ENCODE measurements around the gene AZI2.

Gene AZI2

GRCh38 chr3:28294667-28295413 lies 53.8 kb downstream of the AZI2 start:
- H3K4me3 ChIP-seq (ENCODE audit: low read depth, low read length), result peak overlapping the region; percentile 28
- TF ChIP-seq CTCF (conservative IDR thresholded peaks at IDR 0.05; ENCODE audit: low read depth, low read length), result no peak

GRCh38 chr3:28292622-28293021 lies 56.0 kb downstream of the AZI2 start:
- no peak for TF ChIP-seq CTCF (conservative IDR thresholded peaks at IDR 0.05; ENCODE audit: low read depth, low read length)
- H3K4me3 ChIP-seq (ENCODE audit: low read depth, low read length), result no peak overlapping the region
- no peak for DNase-seq (ENCODE audit: low read depth)

More at GRCh38 chr3:28294667-28295413, 53.8 kb downstream of the AZI2 start:
- DNase-seq (ENCODE audit: low read depth), result peak; percentile 30

GRCh38 chr3:28291577-28291976 lies 57.0 kb downstream of the AZI2 start:
- H3K4me3 ChIP-seq (ENCODE audit: low read depth, low read length), result no peak overlapping the region
- TF ChIP-seq CTCF (conservative IDR thresholded peaks at IDR 0.05; ENCODE audit: low read depth, low read length), result no peak
- DNase-seq (ENCODE audit: low read depth), result no peak

- no peak overlapping the region for H3K4me3 ChIP-seq (ENCODE audit: low read depth, low read length)
- no peak for DNase-seq (ENCODE audit: low read depth)
- TF ChIP-seq CTCF (conservative IDR thresholded peaks at IDR 0.05; ENCODE audit: low read depth, low read length), result no peak
Observed at GRCh38 chr3:28290863-28291300, 57.7 kb downstream of the AZI2 start.

GRCh38 chr3:28287046-28287445 lies 61.6 kb downstream of the AZI2 start:
- DNase-seq (ENCODE audit: low read depth), result no peak
- no peak for TF ChIP-seq CTCF (conservative IDR thresholded peaks at IDR 0.05; ENCODE audit: low read depth, low read length)

GRCh38 chr3:28286595-28286994 lies 62.0 kb downstream of the AZI2 start:
- TF ChIP-seq CTCF (conservative IDR thresholded peaks at IDR 0.05; ENCODE audit: low read depth, low read length), result peak; percentile 65
- peak; percentile 71 for DNase-seq (ENCODE audit: low read depth)
- H3K4me3 ChIP-seq (ENCODE audit: low read depth, low read length), result no peak overlapping the region

More at GRCh38 chr3:28287046-28287445, 61.6 kb downstream of the AZI2 start:
- H3K4me3 ChIP-seq (ENCODE audit: low read depth, low read length), result no peak overlapping the region

GRCh38 chr3:28280781-28281180 lies 67.8 kb downstream of the AZI2 start:
- no peak for TF ChIP-seq CTCF (conservative IDR thresholded peaks at IDR 0.05; ENCODE audit: low read depth, low read length)
- no peak for DNase-seq (ENCODE audit: low read depth)
- no peak overlapping the region for H3K4me3 ChIP-seq (ENCODE audit: low read depth, low read length)

Measured in choroid plexus epithelial cell (primary cell).